HFFc6 (cell line): ENCODE data around the gene FERD3L. TPM values are rescaled to one million over a fixed set of nuclear protein-coding genes. Genes with fewer than 3 reads are reported as not detected.
"Not testable (repeated sequence)": the region's sequence is repeated elsewhere in the genome, so short reads cannot be mapped to it uniquely, and the experiment has no call there.

Experiments used
- DNase-seq: peaks from one replicate; pipeline ENCODE4 v3.0.0-alpha.2; 2018
- H3K27ac Mint-ChIP-seq: 2 replicates; pipeline ENCODE4 v1.8.0; 2020; ENCODE audit warnings: mild to moderate bottlenecking, mixed read lengths
- H3K27me3 Mint-ChIP-seq: 2 replicates; pipeline ENCODE4 v1.8.0; 2021; ENCODE audit warnings: mild to moderate bottlenecking, moderate library complexity, mixed read lengths; ENCODE audit not compliant: insufficient read depth
- H3K36me3 Mint-ChIP-seq: 2 replicates; pipeline ENCODE4 v1.8.0; 2021; ENCODE audit warnings: low read depth, mixed read lengths
- H3K4me1 Mint-ChIP-seq: 2 replicates; pipeline ENCODE4 v1.8.0; 2020; ENCODE audit warnings: low read depth, mixed read lengths
- H3K4me3 Mint-ChIP-seq: 2 replicates; pipeline ENCODE4 v1.8.0; 2020; ENCODE audit warnings: mild to moderate bottlenecking, moderate library complexity, mixed read lengths
- H3K9me3 Mint-ChIP-seq: 2 replicates; pipeline ENCODE4 v1.8.0; 2020; ENCODE audit warnings: mild to moderate bottlenecking, mixed read lengths
- long read RNA-seq: library from polyadenylated mRNA; unstranded; transcript quantifications from one replicate; pipeline ENCODE4 v2.0.0, GENCODE V29; 2019
- total RNA-seq, 6 experiments: library from RNA; stranded (reverse); fragmentation: NEBNext Ultra II Directional; extraction: Animal tissue kit (Norgen Biotek cat#: 25700); gene quantifications; 2 replicates in 1 of 6; 3 replicates in 5 of 6; pipeline ENCODE4 v1.2.3, GENCODE V29; 2021
- TF ChIP-seq, protein P1 (sequence below): fragments of 200-600 bp; sonication (generic); IDR thresholded peaks from 2 replicates; pipeline ENCODE4 v1.5.0; 2021; ENCODE audit warnings: antibody characterized with exemption, mild to moderate bottlenecking

The FERD3L gene, protein sequence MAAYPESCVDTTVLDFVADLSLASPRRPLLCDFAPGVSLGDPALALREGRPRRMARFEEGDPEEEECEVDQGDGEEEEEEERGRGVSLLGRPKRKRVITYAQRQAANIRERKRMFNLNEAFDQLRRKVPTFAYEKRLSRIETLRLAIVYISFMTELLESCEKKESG
- not detected for total RNA-seq
- long read RNA-seq = 0 reads

DNA sequence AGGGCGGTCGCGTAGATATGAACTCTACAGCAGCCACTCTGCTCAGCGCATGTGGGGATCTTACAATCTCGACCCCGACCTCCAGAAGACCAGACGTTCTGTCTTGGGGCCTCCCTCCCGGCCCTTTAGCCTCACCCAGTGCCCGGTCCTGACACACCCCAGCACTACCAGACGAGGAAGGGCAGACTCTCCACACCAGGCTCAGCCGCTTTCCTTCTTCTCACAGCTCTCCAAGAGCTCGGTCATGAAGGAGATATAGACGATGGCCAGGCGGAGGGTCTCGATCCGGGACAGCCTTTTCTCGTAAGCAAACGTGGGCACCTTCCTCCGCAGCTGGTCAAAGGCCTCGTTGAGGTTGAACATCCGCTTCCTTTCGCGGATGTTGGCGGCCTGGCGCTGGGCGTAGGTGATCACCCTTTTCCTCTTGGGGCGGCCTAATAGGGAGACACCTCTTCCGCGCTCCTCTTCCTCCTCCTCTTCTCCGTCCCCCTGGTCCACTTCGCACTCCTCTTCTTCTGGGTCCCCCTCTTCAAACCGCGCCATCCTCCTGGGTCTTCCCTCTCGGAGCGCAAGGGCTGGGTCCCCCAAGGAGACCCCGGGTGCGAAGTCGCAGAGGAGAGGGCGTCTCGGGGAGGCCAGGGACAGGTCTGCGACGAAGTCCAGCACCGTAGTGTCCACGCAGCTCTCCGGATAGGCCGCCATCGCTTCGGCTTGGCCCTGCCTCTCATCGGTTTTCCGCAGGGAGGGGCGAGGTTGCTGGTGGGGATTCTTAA, at the start of gene FERD3L:
TSS of gene FERD3L (minus strand) at position 761 of the 773 bp plus-strand sequence. CDS start at position 702, 59 bp downstream.
- TF ChIP-seq, protein P1, sequence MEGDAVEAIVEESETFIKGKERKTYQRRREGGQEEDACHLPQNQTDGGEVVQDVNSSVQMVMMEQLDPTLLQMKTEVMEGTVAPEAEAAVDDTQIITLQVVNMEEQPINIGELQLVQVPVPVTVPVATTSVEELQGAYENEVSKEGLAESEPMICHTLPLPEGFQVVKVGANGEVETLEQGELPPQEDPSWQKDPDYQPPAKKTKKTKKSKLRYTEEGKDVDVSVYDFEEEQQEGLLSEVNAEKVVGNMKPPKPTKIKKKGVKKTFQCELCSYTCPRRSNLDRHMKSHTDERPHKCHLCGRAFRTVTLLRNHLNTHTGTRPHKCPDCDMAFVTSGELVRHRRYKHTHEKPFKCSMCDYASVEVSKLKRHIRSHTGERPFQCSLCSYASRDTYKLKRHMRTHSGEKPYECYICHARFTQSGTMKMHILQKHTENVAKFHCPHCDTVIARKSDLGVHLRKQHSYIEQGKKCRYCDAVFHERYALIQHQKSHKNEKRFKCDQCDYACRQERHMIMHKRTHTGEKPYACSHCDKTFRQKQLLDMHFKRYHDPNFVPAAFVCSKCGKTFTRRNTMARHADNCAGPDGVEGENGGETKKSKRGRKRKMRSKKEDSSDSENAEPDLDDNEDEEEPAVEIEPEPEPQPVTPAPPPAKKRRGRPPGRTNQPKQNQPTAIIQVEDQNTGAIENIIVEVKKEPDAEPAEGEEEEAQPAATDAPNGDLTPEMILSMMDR = no peak
- Mint-ChIP-seq H3K27ac (no peak within 1 kb of the TSS), H3K4me1 (peaks cover 6% of the 10 kb centered on the region; the same call in 1 of the 2 replicates), H3K9me3 (no peaks in the 10 kb centered on the region), H3K4me3 (peak within 1 kb of the TSS; percentile 76; the same call in 1 of the 2 replicates), H3K27me3 (peaks cover 11% of the 10 kb centered on the region), H3K36me3 (no peaks in the 10 kb centered on the region)
- DNase-seq = no peak

DNA sequence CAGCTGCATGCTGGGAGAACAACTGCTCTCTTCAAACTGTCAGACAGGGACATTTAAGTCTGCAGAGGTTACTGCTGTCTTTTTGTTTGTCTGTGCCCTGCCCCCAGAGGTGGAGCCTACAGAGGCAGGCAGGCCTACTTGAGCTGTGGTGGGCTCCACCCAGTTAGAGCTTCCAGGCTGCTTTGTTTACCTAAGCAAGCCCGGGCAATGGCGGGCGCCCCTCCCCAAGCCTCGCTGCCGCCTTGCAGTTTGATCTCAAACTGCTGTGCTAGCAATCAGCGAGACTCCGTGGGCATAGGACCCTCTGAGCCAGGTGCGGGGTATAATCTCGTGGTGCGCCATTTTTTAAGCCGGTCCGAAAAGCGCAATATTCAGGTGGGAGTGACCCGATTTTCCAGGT, 49.2 kb upstream of the FERD3L start:
- H3K9me3 Mint-ChIP-seq, H3K27me3 Mint-ChIP-seq, H3K27ac Mint-ChIP-seq, DNase-seq, H3K4me3 Mint-ChIP-seq, H3K4me1 Mint-ChIP-seq, H3K36me3 Mint-ChIP-seq: not testable (repeated sequence)

DNA sequence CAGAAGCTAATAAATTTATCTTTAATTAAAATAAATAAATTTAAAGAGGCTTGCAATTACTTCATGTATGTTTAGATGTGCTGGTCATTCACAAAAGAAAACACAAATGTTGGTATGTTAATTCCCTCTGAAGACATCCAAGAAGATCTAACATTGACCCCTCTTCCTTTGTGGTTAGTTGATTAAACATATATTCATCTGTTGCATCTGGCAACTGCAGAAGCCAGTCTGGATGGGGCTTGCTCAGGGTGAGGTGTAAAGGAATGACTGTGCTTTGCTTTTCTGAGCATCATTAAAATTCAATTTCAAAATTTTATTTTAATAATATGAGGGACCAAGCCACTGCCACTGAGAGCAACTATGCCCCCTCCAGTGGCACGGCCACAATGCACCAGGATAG, 36.4 kb upstream of the FERD3L start:
- 0 out of 2 replicates have a peak, but pooled peaks cover 4% of the 10 kb centered on the region for H3K4me1 Mint-ChIP-seq
- DNase-seq = no peak
- H3K4me3 Mint-ChIP-seq = no peak overlapping the region
- no peaks in the 10 kb centered on the region; the same call in 1 of the 2 replicates for H3K36me3 Mint-ChIP-seq
- H3K27me3 Mint-ChIP-seq = peaks cover 2% of the 10 kb centered on the region; the same call in 1 of the 2 replicates
- H3K27ac Mint-ChIP-seq = no peak overlapping the region
- TF ChIP-seq, protein P1 = no peak
- H3K9me3 Mint-ChIP-seq = peaks cover 11% of the 10 kb centered on the region; the same call in 1 of the 2 replicates

DNA sequence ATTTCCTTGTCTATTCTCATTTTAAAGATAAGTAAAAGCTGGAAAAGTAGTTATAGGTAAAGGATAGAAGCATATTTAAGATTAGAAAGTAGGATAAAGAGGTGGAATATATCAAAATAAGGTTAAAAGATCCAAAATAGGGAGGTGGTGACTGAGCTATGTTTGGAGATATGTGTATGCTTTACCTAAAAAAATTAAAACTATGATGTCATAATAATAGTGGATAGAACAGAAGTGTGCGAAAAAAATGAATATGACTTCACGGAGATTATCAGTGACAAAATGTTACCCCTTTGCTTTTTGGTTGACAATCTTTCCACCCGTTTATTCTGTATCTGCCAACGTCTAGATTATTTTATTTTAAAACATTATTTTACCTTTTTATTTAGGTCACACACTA, 33.4 kb upstream of the FERD3L start:
- Mint-ChIP-seq H3K36me3 (no peaks in the 10 kb centered on the region; the same call in 1 of the 2 replicates), H3K4me1 (0 out of 2 replicates have a peak, but pooled peaks cover 4% of the 10 kb centered on the region), H3K27ac (no peak overlapping the region), H3K9me3 (peaks cover 4% of the 10 kb centered on the region; the same call in 1 of the 2 replicates), H3K4me3 (no peak overlapping the region), H3K27me3 (no peaks in the 10 kb centered on the region; the same call in 1 of the 2 replicates)
- no peak for DNase-seq
- TF ChIP-seq, protein P1 = no peak

DNA sequence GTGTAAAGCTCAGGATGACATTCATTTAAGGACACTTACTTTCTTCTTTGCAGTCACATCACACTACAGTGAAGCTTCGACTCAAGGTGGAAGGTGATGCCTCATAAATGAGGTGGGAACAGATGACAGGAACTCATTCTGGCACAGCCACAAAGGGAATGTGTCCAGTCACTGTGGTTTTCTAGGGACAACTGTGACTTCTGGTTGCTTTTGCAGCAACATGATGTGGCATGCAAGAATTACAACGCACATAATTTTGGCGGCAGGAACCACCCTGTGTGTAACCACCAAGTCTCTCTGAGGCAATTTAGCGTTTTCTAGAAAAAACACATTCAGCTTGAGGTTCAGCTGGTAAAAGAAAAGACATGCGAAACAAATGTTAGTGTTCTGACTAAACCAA, 32.0 kb upstream of the FERD3L start:
- DNase-seq = no peak
- no peaks in the 10 kb centered on the region for H3K36me3 Mint-ChIP-seq
- TF ChIP-seq, protein P1 = no peak
- no peak overlapping the region for H3K27ac Mint-ChIP-seq
- H3K9me3 Mint-ChIP-seq = no peaks in the 10 kb centered on the region
- H3K4me1 Mint-ChIP-seq = 0 out of 2 replicates have a peak, but pooled peaks cover 4% of the 10 kb centered on the region
- H3K4me3 Mint-ChIP-seq = no peak overlapping the region
- H3K27me3 Mint-ChIP-seq = no peaks in the 10 kb centered on the region; the same call in 1 of the 2 replicates

DNA sequence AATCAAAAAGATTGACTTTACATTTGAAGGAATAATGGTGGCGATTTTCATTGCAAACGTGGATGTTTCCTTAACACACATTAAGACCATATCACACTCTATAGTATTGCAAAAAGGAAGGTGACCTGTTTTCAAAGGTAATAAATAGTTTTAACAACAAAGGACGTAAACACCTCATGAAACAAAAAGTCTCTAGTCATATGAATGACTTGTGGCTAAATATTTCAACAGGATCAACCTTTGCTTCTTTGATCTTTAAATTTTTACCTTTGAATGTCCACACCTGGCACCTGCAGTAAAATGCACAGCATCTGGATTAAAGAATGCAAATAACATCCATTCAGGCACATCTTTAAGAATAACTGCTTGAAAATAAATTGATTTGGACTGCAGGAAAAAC, 30.0 kb upstream of the FERD3L start:
- Mint-ChIP-seq H3K27ac (no peak overlapping the region), H3K36me3 (no peaks in the 10 kb centered on the region), H3K4me1 (0 out of 2 replicates have a peak, but pooled peaks cover 4% of the 10 kb centered on the region), H3K9me3 (no peaks in the 10 kb centered on the region), H3K27me3 (no peaks in the 10 kb centered on the region; the same call in 1 of the 2 replicates), H3K4me3 (no peak overlapping the region)
- no peak for DNase-seq
- TF ChIP-seq, protein P1 = no peak
